Measurements from ENCODE around the gene NR1D1.

The NR1D1 gene

GRCh38 chr17:40068129-40068581 is 32.2 kb downstream of the NR1D1 start:
- Histone ChIP-seq H3K4me3 (ENCODE audit: insufficient read length, low read depth) (no peak overlapping the region), H3K9me3 (ENCODE audit: insufficient read depth, low read length) (no peaks in the 10 kb centered on the region), H3K4me1 (ENCODE audit: insufficient read depth, insufficient read length) (peaks cover 60% of the 10 kb centered on the region), H3K36me3 (ENCODE audit: insufficient read depth, insufficient read length, low read length) (no peaks in the 10 kb centered on the region), H3K9ac (ENCODE audit: insufficient read length, low read depth) (no peak overlapping the region), H3K27me3 (ENCODE audit: insufficient read depth, insufficient read length) (no peaks in the 10 kb centered on the region)
- TF ChIP-seq ZNF274 (IDR thresholded peaks at IDR 0.05; ENCODE audit: low read depth, low read length): no peak
- TF ChIP-seq SUZ12 (IDR thresholded peaks at IDR 0.05; ENCODE audit: extremely low read depth, insufficient read depth, insufficient read length): no peak
- no peak for TF ChIP-seq YY1 (IDR thresholded peaks at IDR 0.05; ENCODE audit: insufficient read depth, insufficient read length)
- DNase-seq (ENCODE audit: low read depth, low spot score): no peak

GRCh38 chr17:40067710-40068109 is 32.7 kb downstream of the NR1D1 start:
- Histone ChIP-seq H3K36me3 (ENCODE audit: insufficient read depth, insufficient read length, low read length) (no peaks in the 10 kb centered on the region), H3K9me3 (ENCODE audit: insufficient read depth, low read length) (no peaks in the 10 kb centered on the region), H3K4me1 (ENCODE audit: insufficient read depth, insufficient read length) (peaks cover 60% of the 10 kb centered on the region), H3K27me3 (ENCODE audit: insufficient read depth, insufficient read length) (no peaks in the 10 kb centered on the region), H3K4me3 (ENCODE audit: insufficient read length, low read depth) (no peak overlapping the region), H3K9ac (ENCODE audit: insufficient read length, low read depth) (no peak overlapping the region)
- no peak for DNase-seq (ENCODE audit: low read depth, low spot score)
- TF ChIP-seq SUZ12 (IDR thresholded peaks at IDR 0.05; ENCODE audit: extremely low read depth, insufficient read depth, insufficient read length) (no peak), ZNF274 (IDR thresholded peaks at IDR 0.05; ENCODE audit: low read depth, low read length) (no peak), YY1 (IDR thresholded peaks at IDR 0.05; ENCODE audit: insufficient read depth, insufficient read length) (no peak)

- no peak overlapping the region for H3K4me3 ChIP-seq (ENCODE audit: insufficient read length, low read depth)
- H3K4me1 ChIP-seq (ENCODE audit: insufficient read depth, insufficient read length): peaks cover 54% of the 10 kb centered on the region
- H3K9ac ChIP-seq (ENCODE audit: insufficient read length, low read depth): no peak overlapping the region
- no peaks in the 10 kb centered on the region for H3K36me3 ChIP-seq (ENCODE audit: insufficient read depth, insufficient read length, low read length)
- TF ChIP-seq SUZ12 (IDR thresholded peaks at IDR 0.05; ENCODE audit: extremely low read depth, insufficient read depth, insufficient read length) (no peak), YY1 (IDR thresholded peaks at IDR 0.05; ENCODE audit: insufficient read depth, insufficient read length) (no peak), ZNF274 (IDR thresholded peaks at IDR 0.05; ENCODE audit: low read depth, low read length) (no peak)
- no peaks in the 10 kb centered on the region for H3K9me3 ChIP-seq (ENCODE audit: insufficient read depth, low read length)
- peaks cover 7% of the 10 kb centered on the region for H3K27me3 ChIP-seq (ENCODE audit: insufficient read depth, insufficient read length)
- DNase-seq (ENCODE audit: low read depth, low spot score): no peak
Measured at GRCh38 chr17:40065769-40066510, 34.4 kb downstream of the NR1D1 start.

- Histone ChIP-seq H3K4me1 (ENCODE audit: insufficient read depth, insufficient read length) (peaks cover 49% of the 10 kb centered on the region), H3K9me3 (ENCODE audit: insufficient read depth, low read length) (no peaks in the 10 kb centered on the region), H3K27me3 (ENCODE audit: insufficient read depth, insufficient read length) (peaks cover 7% of the 10 kb centered on the region), H3K4me3 (ENCODE audit: insufficient read length, low read depth) (no peak overlapping the region), H3K36me3 (ENCODE audit: insufficient read depth, insufficient read length, low read length) (no peaks in the 10 kb centered on the region), H3K9ac (ENCODE audit: insufficient read length, low read depth) (peak overlapping the region; percentile 53)
- no peak for DNase-seq (ENCODE audit: low read depth, low spot score)
- TF ChIP-seq YY1 (IDR thresholded peaks at IDR 0.05; ENCODE audit: insufficient read depth, insufficient read length) (no peak), ZNF274 (IDR thresholded peaks at IDR 0.05; ENCODE audit: low read depth, low read length) (no peak), SUZ12 (IDR thresholded peaks at IDR 0.05; ENCODE audit: extremely low read depth, insufficient read depth, insufficient read length) (no peak)
Measured at GRCh38 chr17:40064971-40065768, 35.2 kb downstream of the NR1D1 start.

GRCh38 chr17:40063901-40064531 is 36.4 kb downstream of the NR1D1 start:
- Histone ChIP-seq H3K27me3 (ENCODE audit: insufficient read depth, insufficient read length) (peaks cover 7% of the 10 kb centered on the region), H3K9ac (ENCODE audit: insufficient read length, low read depth) (peak overlapping the region; percentile 21), H3K4me1 (ENCODE audit: insufficient read depth, insufficient read length) (peaks cover 39% of the 10 kb centered on the region), H3K9me3 (ENCODE audit: insufficient read depth, low read length) (no peaks in the 10 kb centered on the region), H3K36me3 (ENCODE audit: insufficient read depth, insufficient read length, low read length) (no peaks in the 10 kb centered on the region), H3K4me3 (ENCODE audit: insufficient read length, low read depth) (peak overlapping the region; percentile 73)
- TF ChIP-seq YY1 (IDR thresholded peaks at IDR 0.05; ENCODE audit: insufficient read depth, insufficient read length) (no peak), SUZ12 (IDR thresholded peaks at IDR 0.05; ENCODE audit: extremely low read depth, insufficient read depth, insufficient read length) (no peak), ZNF274 (IDR thresholded peaks at IDR 0.05; ENCODE audit: low read depth, low read length) (no peak)
- DNase-seq (ENCODE audit: low read depth, low spot score): no peak

GRCh38 chr17:40063187-40063771 is 37.1 kb downstream of the NR1D1 start:
- no peak for DNase-seq (ENCODE audit: low read depth, low spot score)
- Histone ChIP-seq H3K9me3 (ENCODE audit: insufficient read depth, low read length) (no peaks in the 10 kb centered on the region), H3K4me3 (ENCODE audit: insufficient read length, low read depth) (peak overlapping the region; percentile 73), H3K9ac (ENCODE audit: insufficient read length, low read depth) (peak overlapping the region; percentile 91), H3K36me3 (ENCODE audit: insufficient read depth, insufficient read length, low read length) (no peaks in the 10 kb centered on the region), H3K4me1 (ENCODE audit: insufficient read depth, insufficient read length) (peaks cover 33% of the 10 kb centered on the region), H3K27me3 (ENCODE audit: insufficient read depth, insufficient read length) (peaks cover 7% of the 10 kb centered on the region)
- no peak for TF ChIP-seq SUZ12 (IDR thresholded peaks at IDR 0.05; ENCODE audit: extremely low read depth, insufficient read depth, insufficient read length)
- TF ChIP-seq YY1 (IDR thresholded peaks at IDR 0.05; ENCODE audit: insufficient read depth, insufficient read length): no peak
